Mesenteric fat pad (tissue), 1 donor: ENCODE results near the gene GPR173. TPM values are rescaled to one million over a fixed set of nuclear protein-coding genes. Genes with fewer than 3 reads are reported as not detected.

ENCODE experiments used
- DNase-seq: peaks from one replicate; pipeline ENCODE4 v3.0.0-alpha.2; 2020; ENCODE audit warnings: low spot score
- total RNA-seq: library from RNA; stranded (reverse); fragmentation: NEBNext Ultra II Directional; extraction: Animal tissue kit (Norgen Biotek cat#: 25700); gene quantifications from one replicate; pipeline ENCODE4 v1.2.1, GENCODE V29; 2021
- donor health status: DM: yes; HTN: yes; CAD: no.

The GPR173 gene
- total RNA-seq, 1 donor from 2014 or later = 1.9 TPM

- no peak for DNase-seq
Measured at GRCh38 chrX:53088136-53088974, 39.8 kb downstream of the GPR173 start.

- no peak for DNase-seq
Measured at GRCh38 chrX:53089224-53089842, 40.7 kb downstream of the GPR173 start.

DNA sequence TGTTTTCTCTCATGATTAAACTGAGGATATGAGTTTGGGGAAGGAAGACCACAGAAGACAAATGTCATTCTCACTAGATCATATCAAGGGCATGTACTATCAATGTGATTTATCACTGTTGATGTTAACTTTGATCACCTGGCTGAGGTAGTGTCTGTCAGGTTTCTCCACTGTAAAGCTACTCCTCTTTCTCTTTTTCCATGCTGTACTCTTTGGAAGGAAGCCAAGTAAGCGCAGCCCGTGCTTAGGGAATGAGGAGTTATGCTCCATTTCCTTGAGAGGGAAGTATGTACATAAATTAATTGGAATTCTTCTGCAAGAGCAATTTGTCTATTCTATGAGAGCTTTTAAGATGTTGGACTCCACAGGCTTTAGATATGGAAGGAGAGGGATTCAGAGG lies 41.3 kb downstream of the GPR173 start:
- DNase-seq = no peak

DNA sequence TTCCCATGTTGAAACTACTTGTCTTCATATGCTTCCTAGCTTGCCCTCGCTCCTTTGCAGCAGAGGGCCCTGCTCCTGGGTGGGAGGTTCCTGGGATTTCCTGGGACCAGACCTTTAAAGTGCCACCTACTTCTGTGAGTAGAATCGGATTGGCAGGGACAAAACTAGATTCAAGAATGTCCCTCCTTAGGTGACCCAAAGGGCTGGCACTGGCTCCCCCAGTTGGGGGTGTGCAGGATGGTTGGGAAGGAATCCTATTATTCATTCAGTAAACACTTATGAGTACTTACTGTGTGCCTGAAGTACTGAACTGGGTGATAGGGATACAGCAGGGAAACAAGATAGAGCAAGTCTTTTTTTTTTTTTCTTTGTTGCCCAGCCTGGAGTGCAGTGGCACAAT lies 42.8 kb downstream of the GPR173 start:
- DNase-seq = no peak

- no peak for DNase-seq
Measured at GRCh38 chrX:53093177-53093655, 44.6 kb downstream of the GPR173 start.

GRCh38 chrX:53093748-53094581 lies 45.4 kb downstream of the GPR173 start, which contains the start of gene KANTR:
Gene KANTR (plus strand): TSS chrX:53094142. CDS start chrX:53124273, 30,131 bp downstream.
- no peak for DNase-seq

DNA sequence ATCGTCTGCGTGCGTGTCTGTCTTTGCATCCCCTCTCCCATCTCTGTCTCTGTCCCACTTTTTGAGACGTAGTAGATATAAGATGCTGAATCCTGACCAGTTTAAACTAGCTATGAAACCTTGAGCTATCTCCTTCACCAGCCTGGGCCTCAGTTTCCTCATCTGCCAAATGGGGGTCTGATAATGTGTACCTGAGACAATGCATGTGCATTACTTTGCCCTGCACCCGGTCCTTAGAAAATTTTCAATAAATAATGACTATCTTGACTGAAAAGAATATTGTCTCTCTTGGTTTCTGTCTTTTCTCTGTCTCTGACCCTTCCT lies 46.0 kb downstream of the GPR173 start:
- no peak for DNase-seq

GRCh38 chrX:53095796-53096195 lies 47.2 kb downstream of the GPR173 start:
- DNase-seq = no peak

DNA sequence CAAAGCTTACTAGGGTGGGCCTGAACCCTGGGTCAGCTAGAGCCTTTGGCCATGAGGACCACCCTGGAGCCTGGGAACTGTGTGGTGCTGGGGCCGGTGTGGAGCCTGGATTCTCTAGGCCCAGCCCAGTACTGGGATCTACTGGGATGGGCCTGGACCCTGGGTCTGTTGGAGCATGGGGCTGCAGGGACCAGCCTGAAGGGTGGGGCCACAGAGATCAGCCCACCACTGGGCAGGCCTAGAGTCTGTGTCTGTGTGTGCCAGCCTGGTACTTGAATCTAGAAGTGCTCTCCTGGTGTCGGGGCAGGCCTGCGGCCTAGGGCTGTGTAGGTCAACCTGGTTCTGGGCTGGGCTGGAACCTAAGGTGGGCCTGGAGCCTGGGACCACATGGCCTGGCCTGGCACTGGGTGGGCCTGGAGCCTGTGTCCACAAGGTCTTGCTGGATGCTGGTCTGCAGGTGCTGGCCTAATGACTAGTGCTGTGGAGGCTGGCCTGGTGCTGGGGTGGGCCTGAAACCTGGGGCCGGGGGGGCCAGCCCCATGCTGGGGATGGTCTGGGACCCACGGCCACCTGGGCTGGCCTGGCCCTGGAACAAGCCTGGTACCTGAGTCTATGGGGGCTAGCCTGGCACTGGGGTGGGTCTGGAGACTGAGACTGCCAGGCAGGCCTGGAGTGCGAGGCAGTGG lies 66.4 kb downstream of the GPR173 start:
- no peak for DNase-seq

- no peak for DNase-seq
Measured at GRCh38 chrX:53115550-53115874, 66.9 kb downstream of the GPR173 start.

- DNase-seq = no peak
Measured at GRCh38 chrX:53116101-53116500, 67.5 kb downstream of the GPR173 start.

DNA sequence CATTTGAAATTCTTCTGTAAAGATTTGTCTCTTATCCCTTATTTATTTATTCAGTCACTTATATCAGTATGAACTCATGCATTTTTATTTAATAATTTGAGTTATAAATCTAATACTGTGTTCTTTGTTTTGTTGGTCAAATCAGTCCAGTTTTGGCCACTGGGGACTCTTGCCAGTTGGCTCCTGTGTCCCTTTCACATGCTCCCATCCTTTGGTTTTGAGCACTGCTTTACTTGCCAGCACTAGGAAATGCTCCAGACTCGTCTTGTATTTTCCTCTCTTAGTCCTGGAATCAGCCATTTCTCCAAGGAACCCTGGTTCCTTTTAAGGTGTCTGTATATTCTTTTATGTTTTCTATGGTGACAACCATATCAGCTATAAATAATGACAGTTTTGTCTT lies 73.4 kb downstream of the GPR173 start:
- no peak for DNase-seq

GRCh38 chrX:53125506-53125905 lies 76.9 kb downstream of the GPR173 start:
- DNase-seq = no peak

GRCh38 chrX:53126377-53126776 lies 77.8 kb downstream of the GPR173 start:
- no peak for DNase-seq

- no peak for DNase-seq
Measured at GRCh38 chrX:53128097-53128749, 79.6 kb downstream of the GPR173 start.

Other genes with a start within 250 kb of the GPR173 start
- gene XAGE5, start 237.5 kb upstream of the GPR173 start, total RNA-seq = not detected
- gene XAGE3, start 180.7 kb upstream of the GPR173 start, total RNA-seq = not detected
- 28.5 TPM for gene FAM156B, start 151.5 kb upstream of the GPR173 start, total RNA-seq
- gene FAM156A, start 90.3 kb upstream of the GPR173 start, total RNA-seq = 31.8 TPM
- 33.8 TPM for gene TSPYL2, start 33.6 kb downstream of the GPR173 start, total RNA-seq
- 10.2 TPM for gene KANTR, start 45.4 kb downstream of the GPR173 start, total RNA-seq
- gene KDM5C, start 176.4 kb downstream of the GPR173 start, total RNA-seq = 77.6 TPM
- 15.4 TPM for gene IQSEC2, start 232.8 kb downstream of the GPR173 start, total RNA-seq